ENCODE measurements around the gene BCL2L11.
A peak's percentile ranks its signal among the peaks of the same experiment; 100 is the strongest.

The BCL2L11 gene

GRCh38 chr2:111164078-111164477, 43.4 kb downstream of the BCL2L11 start:
- in situ Hi-C loops (cut with MboI; ENCODE audit: low pct_unique_long_range_greater_than_20kb, low sequenced_read_pairs, unreplicated experiment), result no loop called here
- no peak for DNase-seq (ENCODE audit: low spot score)
- TF ChIP-seq CTCF (IDR thresholded peaks at IDR 0.05; ENCODE audit: extremely low read depth, insufficient read depth, missing control alignments), result no peak

GRCh38 chr2:111165084-111165483, 44.4 kb downstream of the BCL2L11 start:
- no peak for DNase-seq (ENCODE audit: low spot score)
- no peak for TF ChIP-seq CTCF (IDR thresholded peaks at IDR 0.05; ENCODE audit: extremely low read depth, insufficient read depth, missing control alignments)
- in situ Hi-C loops (cut with MboI; ENCODE audit: low pct_unique_long_range_greater_than_20kb, low sequenced_read_pairs, unreplicated experiment), result no loop called here

- DNase-seq (ENCODE audit: low spot score), result no peak
- TF ChIP-seq CTCF (IDR thresholded peaks at IDR 0.05; ENCODE audit: extremely low read depth, insufficient read depth, missing control alignments), result no peak
- in situ Hi-C loops (cut with MboI; ENCODE audit: low pct_unique_long_range_greater_than_20kb, low sequenced_read_pairs, unreplicated experiment), result no loop called here
Observed at GRCh38 chr2:111166115-111166514, 45.4 kb downstream of the BCL2L11 start.

GRCh38 chr2:111167076-111167862, 46.6 kb downstream of the BCL2L11 start:
- DNase-seq (ENCODE audit: low spot score), result peak; percentile 32
- in situ Hi-C loops (cut with MboI; ENCODE audit: low pct_unique_long_range_greater_than_20kb, low sequenced_read_pairs, unreplicated experiment), result no loop called here
- no peak for TF ChIP-seq CTCF (IDR thresholded peaks at IDR 0.05; ENCODE audit: extremely low read depth, insufficient read depth, missing control alignments)

- in situ Hi-C loops (cut with MboI; ENCODE audit: low pct_unique_long_range_greater_than_20kb, low sequenced_read_pairs, unreplicated experiment), result no loop called here
Observed at GRCh38 chr2:111167863-111168162, 47.1 kb downstream of the BCL2L11 start.

GRCh38 chr2:111168528-111169239, 48.0 kb downstream of the BCL2L11 start:
- DNase-seq (ENCODE audit: low spot score), result peak; percentile 65
- no peak for TF ChIP-seq CTCF (IDR thresholded peaks at IDR 0.05; ENCODE audit: extremely low read depth, insufficient read depth, missing control alignments)
- in situ Hi-C loops (cut with MboI; ENCODE audit: low pct_unique_long_range_greater_than_20kb, low sequenced_read_pairs, unreplicated experiment), result no loop called here

More at GRCh38 chr2:111167863-111168162, 47.1 kb downstream of the BCL2L11 start:
- no peak for DNase-seq (ENCODE audit: low spot score)
- TF ChIP-seq CTCF (IDR thresholded peaks at IDR 0.05; ENCODE audit: extremely low read depth, insufficient read depth, missing control alignments), result no peak
